ENCODE measurements around the gene SLC29A3. TPM values are rescaled to one million over a fixed set of nuclear protein-coding genes. Genes with fewer than 3 reads are reported as not detected.

The SLC29A3 gene
- total RNA-seq, 1 experiment from 2014 or later = 9.2 TPM

DNA sequence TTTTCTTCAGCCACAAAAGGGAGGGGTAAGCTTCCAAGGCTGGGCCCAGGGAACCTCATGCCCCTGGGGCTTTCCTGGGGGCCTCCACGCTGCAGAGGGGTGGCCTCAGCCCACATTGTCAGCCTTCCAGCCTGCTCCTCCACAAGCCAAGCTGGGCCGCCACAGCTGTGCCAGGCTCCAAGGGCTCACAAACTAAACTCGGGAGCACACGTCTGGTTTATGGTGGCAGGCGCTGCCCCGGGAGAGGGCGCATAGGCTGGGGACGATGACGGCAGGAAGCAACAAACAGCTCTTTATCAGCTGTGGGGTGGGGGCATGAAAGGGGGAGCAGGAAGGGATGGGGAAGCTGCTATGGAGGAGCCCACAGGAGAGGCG is 71.4 kb downstream of the SLC29A3 start:
- Histone ChIP-seq H2BK15ac (ENCODE audit: low read depth, low read length) (no peak overlapping the region), H3K23me2 (ENCODE audit: insufficient read length, low read depth, low read length, poor library complexity, severe bottlenecking) (no peaks in the 10 kb centered on the region), H3K18ac (ENCODE audit: insufficient read length, low read depth, low read length) (no peak overlapping the region), H2BK5ac (ENCODE audit: insufficient read length, low read length) (no peak overlapping the region), H2BK120ac (ENCODE audit: low read depth, low read length, poor library complexity, severe bottlenecking) (no peak overlapping the region), H4K20me1 (ENCODE audit: control insufficient read depth, insufficient read depth, insufficient read length) (no peaks in the 10 kb centered on the region), H2BK20ac (ENCODE audit: low read depth, low read length, poor library complexity, severe bottlenecking) (no peak overlapping the region), H4K91ac (ENCODE audit: insufficient read length, low read depth, low read length) (no peak overlapping the region), H3K4me2 (ENCODE audit: insufficient read depth, insufficient read length, low read length) (no peak overlapping the region), H4K8ac (replicated peaks; ENCODE audit: insufficient read length, low read depth, low read length) (no peak overlapping the region), H4K5ac (ENCODE audit: insufficient read length, low read depth, low read length) (no peak overlapping the region), H3K27ac (ENCODE audit: insufficient read length, low read depth, low read length) (no peak overlapping the region), H3K9ac (ENCODE audit: extremely low read depth, insufficient read length, low read length) (no peak overlapping the region), H3K27me3 (ENCODE audit: insufficient read depth, low read length) (no peaks in the 10 kb centered on the region; the same call in 1 of the 2 replicates), H3K79me1 (ENCODE audit: insufficient read depth, low read depth, low read length, poor library complexity, severe bottlenecking) (no peaks in the 10 kb centered on the region), H3K79me2 (ENCODE audit: insufficient read depth, low read length) (no peaks in the 10 kb centered on the region), H2BK12ac (ENCODE audit: insufficient read length, low read depth, low read length) (no peak overlapping the region), H2AK5ac (ENCODE audit: insufficient read length, low read length) (no peak overlapping the region), H3K14ac (ENCODE audit: insufficient read depth, low read length) (no peak overlapping the region), H3K4ac (ENCODE audit: low read depth, low read length) (no peak overlapping the region), H3K9me3 (ENCODE audit: control insufficient read depth, low read depth, low read length) (no peaks in the 10 kb centered on the region), H3K56ac (ENCODE audit: insufficient read length, low read depth, low read length) (no peak overlapping the region), H2AFZ (ENCODE audit: low read length) (no peak overlapping the region), H3K4me1 (ENCODE audit: insufficient read depth, low read length) (no peaks in the 10 kb centered on the region), H3T11ph (ENCODE audit: low read length) (no peak overlapping the region), H3K23ac (ENCODE audit: insufficient read length, low read depth, low read length) (no peak overlapping the region)
- Mint-ChIP-seq H3K4me1 (peaks cover 5 to 9% of the 10 kb centered on the region in 2 experiments), H3K36me3 (ENCODE audit: insufficient read depth in 1 of 3, low read depth in 3 of 3) (no peaks in the 10 kb centered on the region), H3K27ac (no peak overlapping the region), H3K9me3 (no peaks in the 10 kb centered on the region), H3K4me3 (no peak overlapping the region), H3K27me3 (ENCODE audit: low read depth) (peaks cover 65% of the 10 kb centered on the region)
- DNase-seq = peak; percentile 19
- TF ChIP-seq, protein P1, sequence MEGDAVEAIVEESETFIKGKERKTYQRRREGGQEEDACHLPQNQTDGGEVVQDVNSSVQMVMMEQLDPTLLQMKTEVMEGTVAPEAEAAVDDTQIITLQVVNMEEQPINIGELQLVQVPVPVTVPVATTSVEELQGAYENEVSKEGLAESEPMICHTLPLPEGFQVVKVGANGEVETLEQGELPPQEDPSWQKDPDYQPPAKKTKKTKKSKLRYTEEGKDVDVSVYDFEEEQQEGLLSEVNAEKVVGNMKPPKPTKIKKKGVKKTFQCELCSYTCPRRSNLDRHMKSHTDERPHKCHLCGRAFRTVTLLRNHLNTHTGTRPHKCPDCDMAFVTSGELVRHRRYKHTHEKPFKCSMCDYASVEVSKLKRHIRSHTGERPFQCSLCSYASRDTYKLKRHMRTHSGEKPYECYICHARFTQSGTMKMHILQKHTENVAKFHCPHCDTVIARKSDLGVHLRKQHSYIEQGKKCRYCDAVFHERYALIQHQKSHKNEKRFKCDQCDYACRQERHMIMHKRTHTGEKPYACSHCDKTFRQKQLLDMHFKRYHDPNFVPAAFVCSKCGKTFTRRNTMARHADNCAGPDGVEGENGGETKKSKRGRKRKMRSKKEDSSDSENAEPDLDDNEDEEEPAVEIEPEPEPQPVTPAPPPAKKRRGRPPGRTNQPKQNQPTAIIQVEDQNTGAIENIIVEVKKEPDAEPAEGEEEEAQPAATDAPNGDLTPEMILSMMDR (conservative IDR thresholded peaks at IDR 0.05) = no peak
- WGBS (ENCODE audit: extremely low coverage, insufficient read length, low lambda C conversion rate) = no CpG with 5 or more reads among the region's 10 CpGs

Measured in H9 (cell line).